ENCODE data around the gene AMIGO2.

GRCh38 chr12:47094804-47095203, 15.0 kb upstream of the AMIGO2 start:
- TF ChIP-seq CTCF (conservative IDR thresholded peaks at IDR 0.05; ENCODE audit: low read depth, low read length) = no peak
- TF ChIP-seq EZH2 (IDR thresholded peaks at IDR 0.05; ENCODE audit: low read length, unreplicated experiment) = no peak
- no peak for TF ChIP-seq EZH2phosphoT487 (IDR thresholded peaks at IDR 0.05; ENCODE audit: borderline replicate concordance, low read length)

All from PC-3 (cell line).